ENCODE measurements around the gene SPECC1.

The SPECC1 gene

GRCh38 chr17:20271011-20271610, 262.0 kb downstream of the SPECC1 start:
- Histone ChIP-seq H3K79me2 (ENCODE audit: insufficient read depth, low read length) (no peaks in the 10 kb centered on the region), H2AFZ (ENCODE audit: low read length) (no peak overlapping the region), H3K27ac (ENCODE audit: low read depth, low read length, poor library complexity, severe bottlenecking) (no peak overlapping the region), H3K9ac (ENCODE audit: low read length) (no peak overlapping the region), H3F3A (ENCODE audit: insufficient read depth, low read length) (no peaks in the 10 kb centered on the region), H4K20me1 (ENCODE audit: insufficient read depth, low read length) (no peaks in the 10 kb centered on the region), H3K9me2 (ENCODE audit: low read depth, low read length) (no peaks in the 10 kb centered on the region), H3K4me3 (ENCODE audit: low read depth, low read length, poor library complexity, severe bottlenecking) (no peak overlapping the region), H3K27me3 (ENCODE audit: insufficient read depth, low read length) (no peaks in the 10 kb centered on the region), H3K9me3 (ENCODE audit: low read length) (no peaks in the 10 kb centered on the region), H3K4me2 (ENCODE audit: low read length) (no peak overlapping the region), H3K36me3 (ENCODE audit: insufficient read depth, low read length) (no peaks in the 10 kb centered on the region), H3K4me1 (ENCODE audit: insufficient read depth, low read length, severe bottlenecking) (no peaks in the 10 kb centered on the region)
- TF ChIP-seq CTCF (IDR thresholded peaks at IDR 0.05; ENCODE audit: low read length) = no peak
- no peak for TF ChIP-seq EZH2 (IDR thresholded peaks at IDR 0.05; ENCODE audit: borderline replicate concordance, low read length)

- no peaks in the 10 kb centered on the region for H3F3A ChIP-seq (ENCODE audit: insufficient read depth, low read length)
- H3K9ac ChIP-seq (ENCODE audit: low read length) = no peak overlapping the region
- no peaks in the 10 kb centered on the region for H3K4me1 ChIP-seq (ENCODE audit: insufficient read depth, low read length, severe bottlenecking)
- no peaks in the 10 kb centered on the region for H3K27me3 ChIP-seq (ENCODE audit: insufficient read depth, low read length)
- H3K4me2 ChIP-seq (ENCODE audit: low read length) = no peak overlapping the region
- H4K20me1 ChIP-seq (ENCODE audit: insufficient read depth, low read length) = no peaks in the 10 kb centered on the region
- TF ChIP-seq EZH2 (IDR thresholded peaks at IDR 0.05; ENCODE audit: borderline replicate concordance, low read length) (no peak), CTCF (IDR thresholded peaks at IDR 0.05; ENCODE audit: low read length) (no peak)
- H3K79me2 ChIP-seq (ENCODE audit: insufficient read depth, low read length) = no peaks in the 10 kb centered on the region
- H3K4me3 ChIP-seq (ENCODE audit: low read depth, low read length, poor library complexity, severe bottlenecking) = no peak overlapping the region
- no peaks in the 10 kb centered on the region for H3K9me2 ChIP-seq (ENCODE audit: low read depth, low read length)
- no peaks in the 10 kb centered on the region for H3K9me3 ChIP-seq (ENCODE audit: low read length)
- H3K27ac ChIP-seq (ENCODE audit: low read depth, low read length, poor library complexity, severe bottlenecking) = no peak overlapping the region
- H3K36me3 ChIP-seq (ENCODE audit: insufficient read depth, low read length) = no peaks in the 10 kb centered on the region
- H2AFZ ChIP-seq (ENCODE audit: low read length) = no peak overlapping the region
Measured at GRCh38 chr17:20273741-20274500, 264.8 kb downstream of the SPECC1 start.

GRCh38 chr17:20275653-20276052, 266.5 kb downstream of the SPECC1 start:
- no peak overlapping the region for H3K27ac ChIP-seq (ENCODE audit: low read depth, low read length, poor library complexity, severe bottlenecking)
- H3K79me2 ChIP-seq (ENCODE audit: insufficient read depth, low read length) = no peaks in the 10 kb centered on the region
- H3K4me3 ChIP-seq (ENCODE audit: low read depth, low read length, poor library complexity, severe bottlenecking) = no peak overlapping the region
- H2AFZ ChIP-seq (ENCODE audit: low read length) = no peak overlapping the region
- H3K9ac ChIP-seq (ENCODE audit: low read length) = no peak overlapping the region
- no peaks in the 10 kb centered on the region for H3K9me2 ChIP-seq (ENCODE audit: low read depth, low read length)
- no peak for TF ChIP-seq CTCF (IDR thresholded peaks at IDR 0.05; ENCODE audit: low read length)
- TF ChIP-seq EZH2 (IDR thresholded peaks at IDR 0.05; ENCODE audit: borderline replicate concordance, low read length) = no peak
- no peaks in the 10 kb centered on the region for H3K4me1 ChIP-seq (ENCODE audit: insufficient read depth, low read length, severe bottlenecking)
- no peaks in the 10 kb centered on the region for H4K20me1 ChIP-seq (ENCODE audit: insufficient read depth, low read length)
- no peak overlapping the region for H3K4me2 ChIP-seq (ENCODE audit: low read length)
- H3F3A ChIP-seq (ENCODE audit: insufficient read depth, low read length) = no peaks in the 10 kb centered on the region
- no peaks in the 10 kb centered on the region for H3K27me3 ChIP-seq (ENCODE audit: insufficient read depth, low read length)
- no peaks in the 10 kb centered on the region for H3K9me3 ChIP-seq (ENCODE audit: low read length)
- H3K36me3 ChIP-seq (ENCODE audit: insufficient read depth, low read length) = no peaks in the 10 kb centered on the region

Measured in OCI-LY1 (cell line).